ENCODE data around the gene MKKS. TPM values are rescaled to one million over a fixed set of nuclear protein-coding genes. Genes with fewer than 3 reads are reported as not detected.

MKKS gene
- total and polyA plus RNA-seq, 10 of the 15 experiments (the other 5 are each of a cell fraction or from before 2014, with no cell fraction given) = 4.3 to 17.9 (median 7.7) TPM

DNA sequence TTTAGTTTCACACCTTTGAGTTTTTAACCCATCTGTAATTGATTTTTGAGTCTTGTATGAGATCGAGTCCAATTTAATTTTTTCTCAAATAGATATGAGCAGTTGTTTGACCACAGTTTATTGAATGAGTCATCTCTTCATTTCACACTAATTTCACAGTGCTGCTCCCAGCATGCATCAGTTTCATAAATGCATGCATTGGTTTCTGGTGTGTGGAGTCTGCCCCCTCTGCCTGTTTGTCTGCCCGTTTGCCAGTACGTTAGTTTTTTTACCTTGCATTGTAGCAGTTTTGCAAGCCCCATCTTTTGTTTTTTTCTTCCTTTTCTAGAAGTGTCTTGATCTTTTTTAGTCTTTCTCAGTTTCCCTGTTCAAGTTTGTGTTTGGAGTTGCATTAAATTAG lies 13.0 kb upstream of the MKKS start (continued):
- TF ChIP-seq TARDBP (IDR thresholded peaks at IDR 0.05; ENCODE audit: borderline replicate concordance) (no peak), MXI1 (IDR thresholded peaks at IDR 0.05; ENCODE audit: low read depth, low read length) (peak; percentile 67; the same call in 1 of the 2 replicates), FOXM1 (IDR thresholded peaks at IDR 0.05; ENCODE audit: low read depth, low read length) (peak; percentile 51; the same call in 1 of the 2 replicates), NBN (IDR thresholded peaks at IDR 0.05) (peak; percentile 66; the same call in 1 of the 2 replicates), CBFB (IDR thresholded peaks at IDR 0.05; ENCODE audit: low read depth) (0 out of 2 replicates have a peak, but pooled peaks have one; percentile 28), NFYB (IDR thresholded peaks at IDR 0.05; ENCODE audit: insufficient read depth, low read depth, low read length) (no peak), POU2F2 (IDR thresholded peaks at IDR 0.05; ENCODE audit: borderline replicate concordance, low read depth, low read length) (peak; percentile 94; the same call in 2 of the 3 replicates), JUND (IDR thresholded peaks at IDR 0.05; ENCODE audit: low read depth, low read length) (peak; percentile 80)
- TF ChIP-seq, protein P1, sequence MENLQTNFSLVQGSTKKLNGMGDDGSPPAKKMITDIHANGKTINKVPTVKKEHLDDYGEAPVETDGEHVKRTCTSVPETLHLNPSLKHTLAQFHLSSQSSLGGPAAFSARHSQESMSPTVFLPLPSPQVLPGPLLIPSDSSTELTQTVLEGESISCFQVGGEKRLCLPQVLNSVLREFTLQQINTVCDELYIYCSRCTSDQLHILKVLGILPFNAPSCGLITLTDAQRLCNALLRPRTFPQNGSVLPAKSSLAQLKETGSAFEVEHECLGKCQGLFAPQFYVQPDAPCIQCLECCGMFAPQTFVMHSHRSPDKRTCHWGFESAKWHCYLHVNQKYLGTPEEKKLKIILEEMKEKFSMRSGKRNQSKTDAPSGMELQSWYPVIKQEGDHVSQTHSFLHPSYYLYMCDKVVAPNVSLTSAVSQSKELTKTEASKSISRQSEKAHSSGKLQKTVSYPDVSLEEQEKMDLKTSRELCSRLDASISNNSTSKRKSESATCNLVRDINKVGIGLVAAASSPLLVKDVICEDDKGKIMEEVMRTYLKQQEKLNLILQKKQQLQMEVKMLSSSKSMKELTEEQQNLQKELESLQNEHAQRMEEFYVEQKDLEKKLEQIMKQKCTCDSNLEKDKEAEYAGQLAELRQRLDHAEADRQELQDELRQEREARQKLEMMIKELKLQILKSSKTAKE (IDR thresholded peaks at IDR 0.05; ENCODE audit: low read depth, poor library complexity, severe bottlenecking) = peak; percentile 72
- TF ChIP-seq, protein P2, sequence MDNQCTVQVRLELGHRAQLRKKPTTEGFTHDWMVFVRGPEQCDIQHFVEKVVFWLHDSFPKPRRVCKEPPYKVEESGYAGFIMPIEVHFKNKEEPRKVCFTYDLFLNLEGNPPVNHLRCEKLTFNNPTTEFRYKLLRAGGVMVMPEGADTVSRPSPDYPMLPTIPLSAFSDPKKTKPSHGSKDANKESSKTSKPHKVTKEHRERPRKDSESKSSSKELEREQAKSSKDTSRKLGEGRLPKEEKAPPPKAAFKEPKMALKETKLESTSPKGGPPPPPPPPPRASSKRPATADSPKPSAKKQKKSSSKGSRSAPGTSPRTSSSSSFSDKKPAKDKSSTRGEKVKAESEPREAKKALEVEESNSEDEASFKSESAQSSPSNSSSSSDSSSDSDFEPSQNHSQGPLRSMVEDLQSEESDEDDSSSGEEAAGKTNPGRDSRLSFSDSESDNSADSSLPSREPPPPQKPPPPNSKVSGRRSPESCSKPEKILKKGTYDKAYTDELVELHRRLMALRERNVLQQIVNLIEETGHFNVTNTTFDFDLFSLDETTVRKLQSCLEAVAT (IDR thresholded peaks at IDR 0.05) = peak; percentile 93
- TF ChIP-seq, protein P3, sequence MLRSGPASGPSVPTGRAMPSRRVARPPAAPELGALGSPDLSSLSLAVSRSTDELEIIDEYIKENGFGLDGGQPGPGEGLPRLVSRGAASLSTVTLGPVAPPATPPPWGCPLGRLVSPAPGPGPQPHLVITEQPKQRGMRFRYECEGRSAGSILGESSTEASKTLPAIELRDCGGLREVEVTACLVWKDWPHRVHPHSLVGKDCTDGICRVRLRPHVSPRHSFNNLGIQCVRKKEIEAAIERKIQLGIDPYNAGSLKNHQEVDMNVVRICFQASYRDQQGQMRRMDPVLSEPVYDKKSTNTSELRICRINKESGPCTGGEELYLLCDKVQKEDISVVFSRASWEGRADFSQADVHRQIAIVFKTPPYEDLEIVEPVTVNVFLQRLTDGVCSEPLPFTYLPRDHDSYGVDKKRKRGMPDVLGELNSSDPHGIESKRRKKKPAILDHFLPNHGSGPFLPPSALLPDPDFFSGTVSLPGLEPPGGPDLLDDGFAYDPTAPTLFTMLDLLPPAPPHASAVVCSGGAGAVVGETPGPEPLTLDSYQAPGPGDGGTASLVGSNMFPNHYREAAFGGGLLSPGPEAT (IDR thresholded peaks at IDR 0.05; ENCODE audit: low read depth) = peak; percentile 89

Measured in GM12878 (cell line).